HCT116 (cell line): ENCODE results near the gene CACNB2. TPM values are rescaled to one million over a fixed set of nuclear protein-coding genes. Genes with fewer than 3 reads are reported as not detected.

Source experiments
- ATAC-seq: fragments of 200-7000 bp; cut with Tn5 transposase; 2 replicates; pipeline ENCODE4 v1.9.1; 2020; ENCODE audit warnings: mild to moderate bottlenecking, moderate library complexity
- BruUV-seq: library from RNA; stranded (reverse); fragments of 400-500 nt; replicated peaks from 2 replicates; lab custom pipeline; 2021; lab: Mats Ljungman, UMichigan
- CTCF ChIA-PET: fragments of 300-600 bp; sonication (Branson Sonifier 250); formaldehyde crosslinking; loops from one replicate; lab custom pipeline; 2021; ENCODE audit warnings: antibody characterized with exemption; lab: Charles Lee
- POLR2A ChIA-PET: fragments of 300-600, 350-600 bp; sonication (Branson Sonifier 250); formaldehyde crosslinking; loops from one replicate; lab custom pipeline; 2021; ENCODE audit warnings: antibody characterized with exemption; lab: Charles Lee
- RAD21 ChIA-PET, 2 experiments: fragments of 300-600 bp; sonication (Branson Sonifier 250); formaldehyde crosslinking; loops; one replicate each; lab custom pipeline; 2023; ENCODE audit warnings: low total read pairs in 2 of 2; ENCODE audit not compliant: uncharacterized antibody in 2 of 2, unreplicated experiment in 2 of 2, low non-redundant PET in 1 of 2; lab: Charles Lee
- DNase-seq: peaks from one replicate; pipeline ENCODE4 v3.0.0-alpha.2; 2010; ENCODE audit warnings: low read depth, low spot score
- H2AFZ ChIP-seq: fragments of 200-600 bp; shearing (Covaris generic), sonication (generic); 2 replicates; pipeline ENCODE4 v1.6.1; 2017; ENCODE audit warnings: low read depth, mixed run types, mixed read lengths, antibody characterized with exemption, low read length; ENCODE audit not compliant: poor library complexity, severe bottlenecking
- H3K27ac ChIP-seq: 2 replicates; pipeline ENCODE4 v1.5.1; 2012; ENCODE audit warnings: low read depth, low read length
- H3K27me3 ChIP-seq: fragments of 200-600 bp; sonication (generic); 2 replicates; pipeline ENCODE4 v1.6.1; 2016; ENCODE audit warnings: mixed run types, low read length, mixed read lengths; ENCODE audit not compliant: insufficient read depth
- H3K36me3 ChIP-seq, 2 experiments: fragments of 200-500 bp in 1 of 2; fragments of 200-600 bp in 1 of 2; sonication (Bioruptor generic) in 1 of 2; sonication (generic) in 1 of 2; 2 replicates each; pipeline versions ENCODE4 v1.5.1 to v1.6.1; 2014 to 2016; ENCODE audit warnings: low read length in 2 of 2, inconsistent platforms in 1 of 2, mixed read lengths in 1 of 2, mixed run types in 1 of 2; ENCODE audit not compliant: insufficient read depth in 2 of 2, control insufficient read depth in 1 of 2
- H3K4me1 ChIP-seq, 2 experiments: fragments of 200-600 bp in 1 of 2; sonication (generic) in 1 of 2; 2 replicates each; pipeline versions ENCODE4 v1.5.1 to v1.6.1; 2012 to 2017; ENCODE audit warnings: low read length in 2 of 2, inconsistent platforms in 1 of 2, mild to moderate bottlenecking in 1 of 2, mixed read lengths in 1 of 2, mixed run types in 1 of 2, moderate library complexity in 1 of 2; ENCODE audit not compliant: insufficient read depth in 2 of 2, control insufficient read depth in 1 of 2
- H3K4me2 ChIP-seq: fragments of 200-600 bp; sonication (generic); 2 replicates; pipeline ENCODE4 v1.6.1; 2017; ENCODE audit warnings: mixed run types, low read length, mixed read lengths
- H3K4me3 ChIP-seq, 2 experiments: fragments of 200-600 bp in 1 of 2; sonication (generic) in 1 of 2; replicated peaks in 1 of 2; 2 replicates each; pipeline ENCODE4 v1.5.1; 2011 to 2016; ENCODE audit warnings: low read length in 2 of 2, control low read depth in 1 of 2, low read depth in 1 of 2, mild to moderate bottlenecking in 1 of 2, mixed read lengths in 1 of 2, mixed run types in 1 of 2
- H3K79me2 ChIP-seq: fragments of 200-600 bp; sonication (generic); 2 replicates; pipeline ENCODE4 v1.6.1; 2017; ENCODE audit warnings: mild to moderate bottlenecking, mixed run types, low read length, moderate library complexity, mixed read lengths; ENCODE audit not compliant: insufficient read depth
- H3K9ac ChIP-seq: fragments of 200-600 bp; sonication (generic); 2 replicates; pipeline ENCODE4 v1.6.1; 2016; ENCODE audit warnings: low read length, mixed read lengths
- H3K9me2 ChIP-seq: fragments of 200-600 bp; sonication (generic), shearing (Covaris generic); 2 replicates; pipeline ENCODE4 v1.6.1; 2017; ENCODE audit warnings: mixed run types, mild to moderate bottlenecking, moderate library complexity; ENCODE audit not compliant: insufficient read depth
- H3K9me3 ChIP-seq, 2 experiments: fragments of 200-500 bp in 1 of 2; fragments of 200-600 bp in 1 of 2; sonication (Bioruptor generic) in 1 of 2; sonication (generic) in 1 of 2; 2 replicates each; pipeline ENCODE4 v1.6.1; 2014 to 2017; ENCODE audit warnings: low read length in 2 of 2, mixed read lengths in 2 of 2, inconsistent platforms in 1 of 2, low read depth in 1 of 2, mild to moderate bottlenecking in 1 of 2, mixed run types in 1 of 2, moderate library complexity in 1 of 2; ENCODE audit not compliant: control insufficient read depth in 1 of 2, insufficient read depth in 1 of 2
- H4K20me1 ChIP-seq: fragments of 200-600 bp; sonication (generic), shearing (Covaris generic); 2 replicates; pipeline ENCODE4 v1.6.1; 2017; ENCODE audit warnings: mixed run types, mild to moderate bottlenecking, moderate library complexity; ENCODE audit not compliant: insufficient read depth
- CBX3 ChIP-seq: IDR thresholded peaks from 2 replicates; pipeline ENCODE4 v1.6.1; 2012; ENCODE audit warnings: low read depth
- CEBPB ChIP-seq: IDR thresholded peaks from 2 replicates; pipeline ENCODE4 v1.6.1; 2012; ENCODE audit warnings: low read depth
- EZH2phosphoT487 ChIP-seq: fragments of 200-600 bp; IDR thresholded peaks from 2 replicates; pipeline ENCODE4 v1.6.1; 2018; ENCODE audit warnings: antibody characterized with exemption, borderline replicate concordance
- FOSL1 ChIP-seq: IDR thresholded peaks from 2 replicates; pipeline ENCODE4 v1.6.1; 2012; ENCODE audit warnings: low read depth
- POLR2A ChIP-seq: IDR thresholded peaks from 2 replicates; pipeline ENCODE4 v1.7.0; 2011; ENCODE audit warnings: borderline replicate concordance; ENCODE audit not compliant: insufficient read depth, insufficient read length; ENCODE audit errors: extremely low read depth
- REST ChIP-seq: IDR thresholded peaks from 2 replicates; pipeline ENCODE4 v1.6.1; 2012; ENCODE audit warnings: low read depth
- TCF7L2 ChIP-seq: IDR thresholded peaks from 2 replicates; pipeline ENCODE4 v1.7.0; 2011; ENCODE audit warnings: borderline replicate concordance, inconsistent platforms; ENCODE audit not compliant: insufficient read depth, insufficient read length; ENCODE audit errors: extremely low read depth
- ZFX ChIP-seq: fragments of 450-650 bp; IDR thresholded peaks from 2 replicates; pipeline ENCODE4 v1.6.1; 2017
- ZNF274 ChIP-seq: fragments of 200-500 bp; sonication (Bioruptor generic); IDR thresholded peaks from 2 replicates; pipeline ENCODE4 v1.6.1; 2014; ENCODE audit warnings: mild to moderate bottlenecking, low read depth, low read length, inconsistent platforms
- intact Hi-C: fragments of 100-400 bp; cut with micrococcal nuclease; formaldehyde crosslinking; loops from 2 replicates; pipeline ENCODE4 v1.10.0; 2022
- total RNA-seq: library from RNA; stranded (reverse); gene quantifications from one replicate; pipeline ENCODE4 v1.2.1, GENCODE V29; 2021; ENCODE audit not compliant: unreplicated experiment
- TF ChIP-seq, protein P1 (sequence below), 3 experiments: fragments of 200-600 bp in 1 of 3; sonication (generic) in 1 of 3; IDR thresholded peaks in 2 of 3; conservative IDR thresholded peaks in 1 of 3; 2 replicates each; pipeline ENCODE4 v1.5.1; 2012 to 2017; ENCODE audit warnings: low read depth in 2 of 3, low read length in 2 of 3, antibody characterized with exemption in 1 of 3, borderline replicate concordance in 1 of 3, control low read depth in 1 of 3, mild to moderate bottlenecking in 1 of 3, mixed read lengths in 1 of 3, mixed run types in 1 of 3, moderate library complexity in 1 of 3; ENCODE audit not compliant: insufficient read depth in 1 of 3

CACNB2 gene
- total RNA-seq, 1 experiment from 2014 or later, result 0.71 TPM

DNA sequence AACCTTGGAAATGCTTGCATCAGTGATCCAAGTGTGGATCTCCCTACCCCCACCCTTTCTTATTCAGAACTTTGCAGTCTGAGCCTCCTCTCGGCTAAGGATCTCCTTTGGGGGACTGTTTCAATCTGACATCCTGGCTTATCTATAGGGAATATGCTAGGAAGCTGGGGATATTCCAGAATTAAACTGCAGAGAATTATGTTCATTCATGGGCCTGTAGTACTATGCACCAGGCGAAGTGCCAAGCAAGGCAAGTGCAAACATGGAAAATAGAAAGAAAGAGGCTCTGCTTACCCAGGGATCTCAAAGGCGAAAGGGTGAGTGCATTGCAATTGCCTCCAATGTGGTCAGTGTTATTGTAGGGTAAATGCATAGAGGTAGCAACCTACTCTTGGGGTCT lies 96.5 kb downstream of the CACNB2 start:
- Histone ChIP-seq H3K27me3 (peaks cover 9% of the 10 kb centered on the region; the same call in 1 of the 2 replicates), H3K9me2 (no peaks in the 10 kb centered on the region), H3K9me3 (no peaks in the 10 kb centered on the region), H3K4me3 (no peak overlapping the region), H2AFZ (no peak overlapping the region), H4K20me1 (no peaks in the 10 kb centered on the region), H3K9ac (no peak overlapping the region), H3K4me2 (no peak overlapping the region), H3K79me2 (no peaks in the 10 kb centered on the region), H3K4me1 (no peaks in the 10 kb centered on the region), H3K36me3 (no peaks in the 10 kb centered on the region), H3K27ac (no peak overlapping the region)
- CTCF ChIA-PET, result no interaction called here
- intact Hi-C loops, result no loop called here
- BruUV-seq, result no TSS peak
- no peak for DNase-seq
- RAD21 ChIA-PET, result no interaction called here
- no peak for ATAC-seq
- POLR2A ChIA-PET, result no interaction called here
- TF ChIP-seq TCF7L2 (no peak), CEBPB (no peak), POLR2A (no peak), REST (no peak), CBX3 (no peak), ZFX (no peak), EZH2phosphoT487 (no peak), ZNF274 (no peak), FOSL1 (no peak)
- TF ChIP-seq, protein P1, sequence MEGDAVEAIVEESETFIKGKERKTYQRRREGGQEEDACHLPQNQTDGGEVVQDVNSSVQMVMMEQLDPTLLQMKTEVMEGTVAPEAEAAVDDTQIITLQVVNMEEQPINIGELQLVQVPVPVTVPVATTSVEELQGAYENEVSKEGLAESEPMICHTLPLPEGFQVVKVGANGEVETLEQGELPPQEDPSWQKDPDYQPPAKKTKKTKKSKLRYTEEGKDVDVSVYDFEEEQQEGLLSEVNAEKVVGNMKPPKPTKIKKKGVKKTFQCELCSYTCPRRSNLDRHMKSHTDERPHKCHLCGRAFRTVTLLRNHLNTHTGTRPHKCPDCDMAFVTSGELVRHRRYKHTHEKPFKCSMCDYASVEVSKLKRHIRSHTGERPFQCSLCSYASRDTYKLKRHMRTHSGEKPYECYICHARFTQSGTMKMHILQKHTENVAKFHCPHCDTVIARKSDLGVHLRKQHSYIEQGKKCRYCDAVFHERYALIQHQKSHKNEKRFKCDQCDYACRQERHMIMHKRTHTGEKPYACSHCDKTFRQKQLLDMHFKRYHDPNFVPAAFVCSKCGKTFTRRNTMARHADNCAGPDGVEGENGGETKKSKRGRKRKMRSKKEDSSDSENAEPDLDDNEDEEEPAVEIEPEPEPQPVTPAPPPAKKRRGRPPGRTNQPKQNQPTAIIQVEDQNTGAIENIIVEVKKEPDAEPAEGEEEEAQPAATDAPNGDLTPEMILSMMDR (IDR thresholded peaks at IDR 0.05 in 2 of 3, conservative IDR thresholded peaks at IDR 0.05 in 1 of 3; ENCODE audit: borderline replicate concordance in 1 of 3, insufficient read depth in 1 of 3, low read depth in 2 of 3, low read length in 2 of 3), result no peak
